HG02870 (cell line): ENCODE measurements around the gene EEFSEC.

Experiments used
- ATAC-seq: cut with Tn5 transposase; IDR thresholded peaks from one replicate; pipeline ENCODE4 v1.9.1; 2021; ENCODE audit warnings: mild to moderate bottlenecking, moderate library complexity; ENCODE audit not compliant: unreplicated experiment

Gene EEFSEC

DNA sequence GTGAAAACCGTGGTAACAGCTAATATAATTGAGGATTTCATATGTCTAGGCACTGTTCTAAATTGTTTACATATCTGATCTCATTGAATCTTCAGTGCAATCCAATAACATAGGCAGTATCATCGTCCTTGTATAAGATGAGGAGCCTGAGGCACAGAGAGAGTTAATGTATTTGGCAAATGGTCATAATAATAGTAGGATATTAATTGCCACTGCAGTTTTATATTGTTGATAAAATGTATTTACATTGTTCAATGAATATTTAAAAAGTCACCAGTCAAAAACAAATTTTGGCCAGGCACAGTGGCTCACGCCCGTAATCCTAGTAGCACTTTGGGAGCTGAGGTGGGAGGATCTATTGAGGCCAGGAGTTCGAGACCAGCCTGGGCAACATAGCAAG, 88.5 kb downstream of the EEFSEC start:
- no peak for ATAC-seq

GRCh38 chr3:128242818-128243601, 89.7 kb downstream of the EEFSEC start:
- no peak for ATAC-seq

DNA sequence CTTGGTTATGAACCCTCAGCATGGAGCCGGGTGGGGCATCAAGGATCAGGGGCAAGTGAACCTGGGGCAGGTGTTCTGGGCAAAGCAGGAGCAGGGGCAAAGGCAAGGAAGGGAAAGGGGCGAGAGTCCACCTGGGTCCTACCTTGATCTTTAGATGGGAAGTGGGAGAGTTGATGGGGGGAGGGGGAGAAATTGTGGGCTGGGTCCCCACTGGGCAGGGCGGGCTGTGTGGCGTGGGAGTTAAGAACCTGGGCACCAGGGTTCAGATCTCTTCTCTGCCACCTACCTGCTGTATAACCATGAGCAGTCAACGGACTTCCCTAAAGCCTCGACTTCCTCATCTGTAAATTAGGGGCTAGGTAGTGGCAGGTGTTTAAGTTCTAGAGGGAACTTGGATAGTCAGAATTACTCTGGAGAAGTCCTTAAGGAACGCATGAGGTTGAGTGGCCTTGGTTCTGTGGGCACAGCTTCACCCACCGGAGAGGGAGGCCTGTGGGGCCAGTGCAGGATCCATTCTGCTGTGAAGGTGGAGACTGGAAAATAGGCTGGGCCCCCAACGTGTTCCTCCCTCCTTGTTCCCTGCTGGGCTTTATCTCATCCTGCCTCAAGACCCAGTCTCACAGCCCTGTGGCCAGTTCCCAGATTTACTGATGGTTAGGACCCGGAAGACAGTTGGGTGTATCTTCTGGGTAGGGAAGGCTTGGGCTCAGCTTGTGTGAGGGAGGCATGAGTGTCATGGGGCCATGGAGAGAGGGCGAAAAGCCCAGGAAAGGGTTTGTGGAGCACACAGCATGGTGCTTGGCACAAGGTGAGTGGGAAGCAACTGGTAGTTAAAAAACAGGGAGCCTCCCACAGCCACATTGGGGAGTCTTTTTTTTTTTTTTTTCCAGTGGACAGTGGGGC, 90.6 kb downstream of the EEFSEC start:
- ATAC-seq = no peak

- no peak for ATAC-seq
Measured at GRCh38 chr3:128245460-128245859, 92.2 kb downstream of the EEFSEC start.

DNA sequence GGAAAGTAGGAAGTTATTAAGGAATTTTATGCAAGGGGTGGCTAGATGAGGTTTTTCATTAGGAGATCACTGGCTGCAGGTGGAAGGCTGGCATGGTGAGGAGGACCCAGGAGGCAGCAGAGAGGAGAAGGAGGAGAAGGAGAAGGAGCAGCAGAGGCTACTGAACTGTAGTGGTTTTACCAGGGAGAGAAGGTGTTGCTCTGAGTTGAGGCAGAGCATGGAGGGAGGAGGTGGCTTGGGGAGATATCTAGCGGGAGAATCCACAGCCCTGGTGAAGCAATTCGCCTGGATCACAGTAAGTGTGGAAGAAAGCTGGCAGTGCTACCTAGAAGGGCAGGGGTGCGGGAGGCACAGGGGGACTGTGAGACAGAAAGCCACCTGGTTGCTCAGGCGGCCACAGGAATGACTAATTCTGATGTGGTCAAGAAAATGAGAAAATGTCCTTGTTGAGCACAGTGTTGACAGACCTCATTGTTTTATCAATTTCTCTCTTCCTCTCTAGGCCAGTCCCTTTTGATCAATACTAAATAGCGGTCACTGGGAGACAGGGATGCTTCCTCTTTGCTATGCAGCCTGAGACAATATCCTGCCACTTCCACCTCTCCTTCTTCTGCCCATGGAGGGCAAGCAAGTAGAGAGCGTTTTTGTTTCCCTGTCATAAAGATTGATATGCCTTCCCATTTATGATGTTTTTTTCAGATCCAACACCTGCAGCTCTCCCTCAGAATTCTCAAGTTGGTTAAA, 94.6 kb downstream of the EEFSEC start:
- ATAC-seq = no peak

GRCh38 chr3:128252083-128252482, 98.8 kb downstream of the EEFSEC start:
- no peak for ATAC-seq

- no peak for ATAC-seq
Measured at GRCh38 chr3:128253150-128253549, 99.9 kb downstream of the EEFSEC start.

GRCh38 chr3:128254066-128254590, 100.8 kb downstream of the EEFSEC start:
- ATAC-seq = no peak

- ATAC-seq = no peak
Measured at GRCh38 chr3:128254967-128255366, 101.7 kb downstream of the EEFSEC start.

DNA sequence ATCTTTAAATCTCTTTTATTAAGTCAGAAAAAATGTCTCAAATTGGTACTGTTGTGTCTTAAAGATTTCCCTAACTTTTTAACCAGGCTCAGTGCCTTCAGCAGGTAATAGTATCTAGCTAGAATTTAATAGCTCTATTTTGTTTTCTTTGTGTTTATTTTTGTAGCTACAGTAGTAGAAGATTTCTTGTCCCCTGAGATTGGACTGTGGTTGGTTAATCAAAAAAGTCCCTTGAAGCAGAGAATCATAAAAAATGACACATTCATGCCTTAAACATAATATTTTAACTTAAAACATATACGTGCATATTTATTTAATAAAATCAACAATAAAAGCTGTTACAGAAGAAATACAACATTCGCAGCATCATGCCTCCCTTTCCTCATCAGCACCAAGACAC, 102.8 kb downstream of the EEFSEC start:
- no peak for ATAC-seq

DNA sequence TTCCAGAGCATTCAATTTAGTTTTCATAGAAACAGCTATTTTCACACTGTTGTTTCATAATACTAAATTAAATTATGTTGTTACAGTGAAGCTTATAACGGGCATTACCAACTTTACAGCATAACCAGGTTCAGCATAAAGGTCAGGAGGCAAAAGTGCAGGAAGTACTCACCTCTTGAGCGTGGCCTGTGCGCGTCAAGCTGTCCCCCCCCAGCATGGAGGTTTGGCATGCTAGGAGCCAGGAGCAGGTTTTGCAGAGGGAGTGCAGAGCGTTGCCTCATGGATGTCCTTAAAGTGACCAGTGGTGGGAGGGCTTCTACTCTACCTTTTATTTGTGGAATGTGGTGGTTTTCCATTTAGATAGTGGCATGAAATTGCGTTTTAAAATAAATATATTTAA, 104.4 kb downstream of the EEFSEC start:
- ATAC-seq = no peak

DNA sequence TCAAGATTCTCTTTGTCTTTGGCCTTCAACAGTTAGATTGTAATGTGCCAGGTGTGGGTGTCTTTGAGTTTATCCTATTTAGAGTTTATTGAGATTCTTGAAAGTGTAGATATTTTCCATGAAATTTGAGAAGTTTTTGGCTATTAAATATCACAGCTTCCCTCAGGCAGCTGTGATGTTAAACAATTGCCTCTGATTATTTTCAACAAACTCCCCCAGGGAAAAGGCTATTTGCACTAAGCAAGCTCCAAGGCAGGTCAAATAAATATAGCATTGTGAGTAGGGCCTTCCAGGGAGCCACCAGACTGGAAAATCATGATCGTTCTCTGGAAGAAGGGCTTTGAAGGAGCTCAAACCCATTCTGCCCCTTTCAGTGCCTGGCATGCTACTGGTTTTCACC, 107.0 kb downstream of the EEFSEC start:
- ATAC-seq = no peak

- ATAC-seq = no peak
Measured at GRCh38 chr3:128262457-128262856, 109.2 kb downstream of the EEFSEC start.

- ATAC-seq = no peak
Measured at GRCh38 chr3:128263118-128263517, 109.8 kb downstream of the EEFSEC start.

DNA sequence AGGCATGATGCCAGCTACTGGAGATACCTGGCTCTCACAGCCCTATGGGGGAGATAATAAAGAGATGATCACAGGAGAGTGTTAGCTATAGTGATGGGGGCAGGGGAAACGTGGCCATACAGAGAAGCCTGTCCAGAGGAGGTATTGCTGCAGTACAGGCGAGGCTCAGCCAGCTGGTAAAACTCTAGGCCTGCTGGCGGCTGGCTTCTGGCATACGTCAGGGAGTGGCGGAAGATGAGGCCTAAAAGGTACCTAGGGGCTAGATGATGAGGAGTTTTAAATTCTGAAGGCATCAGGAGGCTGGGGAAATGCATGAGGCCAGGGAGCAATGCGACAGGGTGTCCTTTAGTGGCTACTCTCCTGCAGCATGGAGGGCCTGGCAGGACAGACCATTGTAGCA, 110.7 kb downstream of the EEFSEC start:
- no peak for ATAC-seq

- no peak for ATAC-seq
Measured at GRCh38 chr3:128266453-128266852, 113.2 kb downstream of the EEFSEC start.

DNA sequence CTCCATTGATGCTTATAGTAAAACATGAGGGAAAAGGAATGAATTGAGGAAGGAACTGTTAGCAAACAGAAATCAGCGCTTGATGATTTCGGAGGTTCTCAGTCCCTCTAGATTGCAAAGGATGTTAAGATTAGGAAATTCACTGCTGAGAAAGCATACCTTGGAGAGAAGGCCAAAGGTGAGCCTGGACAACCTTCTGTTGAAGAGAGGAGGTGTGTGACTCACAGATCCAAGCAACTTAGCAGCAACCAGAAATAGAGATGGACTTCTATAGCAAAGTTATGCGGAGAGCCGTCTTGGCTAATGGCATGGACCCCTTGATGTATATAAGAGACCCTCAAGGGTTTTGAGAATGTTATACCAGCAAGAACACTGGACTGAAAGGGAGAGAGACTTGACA, 114.3 kb downstream of the EEFSEC start:
- ATAC-seq = no peak

GRCh38 chr3:128269006-128269775, 115.9 kb downstream of the EEFSEC start:
- no peak for ATAC-seq

DNA sequence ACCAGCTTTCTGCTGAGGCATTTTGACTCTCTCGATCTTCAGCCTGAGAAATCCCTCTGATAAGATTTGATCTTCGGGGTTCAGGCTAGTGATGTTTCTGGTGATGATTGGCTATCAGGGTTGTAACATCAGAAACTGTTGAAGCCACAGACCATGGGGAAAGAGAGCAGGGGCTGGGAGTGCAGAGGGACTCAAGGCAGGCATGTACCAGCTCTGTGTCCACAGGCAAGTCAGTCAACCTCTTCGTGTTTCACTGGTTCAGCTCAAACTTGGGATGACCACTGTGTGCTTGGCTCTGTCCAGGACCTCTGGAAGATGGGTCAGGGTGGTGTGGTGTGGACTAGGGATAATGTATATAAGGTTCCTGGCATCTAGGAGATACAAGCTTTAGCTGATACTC, 116.5 kb downstream of the EEFSEC start:
- ATAC-seq = no peak
